GM19023 (cell line): Measurements from ENCODE around the gene HSD17B1.
A peak's percentile ranks its signal among the peaks of the same experiment; 100 is the strongest.
"Not testable (repeated sequence)": the region's sequence is repeated elsewhere in the genome, so short reads cannot be mapped to it uniquely, and the experiment has no call there.

Experiments used
- ATAC-seq: cut with Tn5 transposase; IDR thresholded peaks from one replicate; pipeline ENCODE4 v1.9.1; 2021; ENCODE audit warnings: mild to moderate bottlenecking, moderate library complexity; ENCODE audit not compliant: unreplicated experiment

The HSD17B1 gene

GRCh38 chr17:42545755-42546505 lies 6.8 kb upstream of the HSD17B1 start:
- not testable (repeated sequence) for ATAC-seq

GRCh38 chr17:42547001-42547461 lies 5.7 kb upstream of the HSD17B1 start:
- ATAC-seq = no peak

GRCh38 chr17:42547698-42548069 lies 5.0 kb upstream of the HSD17B1 start:
- no peak for ATAC-seq

- ATAC-seq = peak; percentile 63
Observed at GRCh38 chr17:42548070-42548837, 4.5 kb upstream of the HSD17B1 start.

GRCh38 chr17:42548993-42549755 lies 3.5 kb upstream of the HSD17B1 start:
- ATAC-seq = no peak

GRCh38 chr17:42553161-42553818 lies 567 bp downstream of the HSD17B1 start:
- no peak for ATAC-seq

GRCh38 chr17:42553866-42554249 lies 1.1 kb downstream of the HSD17B1 start:
- ATAC-seq = no peak

- peak; percentile 69 for ATAC-seq
Observed at GRCh38 chr17:42554250-42555121, 1.8 kb downstream of the HSD17B1 start.

- ATAC-seq = no peak
Observed at GRCh38 chr17:42555122-42555622, 2.4 kb downstream of the HSD17B1 start.

GRCh38 chr17:42555961-42556617 lies 3.4 kb downstream of the HSD17B1 start:
- ATAC-seq = not testable (repeated sequence)

- no peak for ATAC-seq
Observed at GRCh38 chr17:42559075-42559474, 6.4 kb downstream of the HSD17B1 start.

- no peak for ATAC-seq
Observed at GRCh38 chr17:42560246-42560645, 7.5 kb downstream of the HSD17B1 start.

- no peak for ATAC-seq
Observed at GRCh38 chr17:42561897-42562387, 9.2 kb downstream of the HSD17B1 start, which contains the start of gene COASY. Gene COASY (plus strand): TSS chr17:42562148. CDS start chr17:42562623, 475 bp downstream.

GRCh38 chr17:42562388-42563142 lies 9.8 kb downstream of the HSD17B1 start:
- ATAC-seq = no peak

GRCh38 chr17:42563143-42563509 lies 10.4 kb downstream of the HSD17B1 start:
- no peak for ATAC-seq

- ATAC-seq = no peak
Observed at GRCh38 chr17:42563543-42563942, 10.8 kb downstream of the HSD17B1 start.

GRCh38 chr17:42563950-42564349 lies 11.2 kb downstream of the HSD17B1 start:
- no peak for ATAC-seq

- no peak for ATAC-seq
Observed at GRCh38 chr17:42564815-42565522, 12.2 kb downstream of the HSD17B1 start.
